ENCODE data around the gene HADHA.
"Not testable (repeated sequence)": the region's sequence is repeated elsewhere in the genome, so short reads cannot be mapped to it uniquely, and the experiment has no call there.

The HADHA gene

DNA sequence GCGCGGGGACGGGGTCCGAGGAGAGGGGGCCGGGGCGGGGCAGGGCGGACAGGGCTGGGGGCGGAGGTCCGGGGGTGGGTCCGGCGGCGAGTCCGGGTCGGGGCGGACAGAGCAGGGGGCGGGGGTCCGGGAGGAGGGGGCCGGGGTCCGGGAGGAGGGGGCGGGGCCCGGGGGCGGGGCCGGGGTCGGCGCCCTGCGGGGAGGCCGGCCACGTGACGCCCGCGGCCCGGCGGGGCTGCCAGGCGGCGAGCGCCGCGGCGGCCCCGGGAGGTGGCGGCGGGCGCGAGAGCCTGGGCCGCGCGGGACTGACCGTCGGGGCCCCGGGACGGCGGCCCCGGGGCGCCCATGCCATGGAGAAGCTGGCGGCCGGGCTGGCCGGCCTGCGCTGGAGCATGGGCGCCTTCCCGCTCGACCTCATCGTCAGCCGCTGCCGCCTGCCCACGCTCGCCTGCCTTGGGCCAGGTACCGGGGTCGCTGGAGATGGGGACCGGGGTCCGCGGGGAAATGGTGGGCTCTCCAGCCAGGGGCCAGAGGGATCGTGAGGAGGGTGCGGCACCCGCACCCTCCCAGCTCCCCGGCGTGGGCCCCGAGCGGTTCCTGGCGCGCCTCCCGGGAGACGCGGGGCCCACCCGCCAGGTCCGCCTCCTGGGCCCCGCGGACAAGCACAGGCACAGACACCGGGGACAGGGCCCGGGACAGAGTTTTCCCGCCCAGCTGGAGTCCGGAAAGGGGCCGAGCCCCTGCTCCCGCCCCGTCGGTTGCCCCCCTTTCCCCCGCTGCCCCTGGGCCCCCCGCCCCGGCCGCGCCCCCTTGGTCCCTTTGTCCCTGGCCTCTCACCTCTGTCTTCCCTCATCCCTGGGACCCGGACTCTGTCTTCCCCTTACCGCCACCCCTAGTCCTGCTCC lies 71.3 kb downstream of the HADHA start, which contains the start of gene GAREM2:
TSS of gene GAREM2 (plus strand) at position 218 of the 905 bp plus-strand sequence. CDS start at position 351, 133 bp downstream.
- no peak for DNase-seq

DNA sequence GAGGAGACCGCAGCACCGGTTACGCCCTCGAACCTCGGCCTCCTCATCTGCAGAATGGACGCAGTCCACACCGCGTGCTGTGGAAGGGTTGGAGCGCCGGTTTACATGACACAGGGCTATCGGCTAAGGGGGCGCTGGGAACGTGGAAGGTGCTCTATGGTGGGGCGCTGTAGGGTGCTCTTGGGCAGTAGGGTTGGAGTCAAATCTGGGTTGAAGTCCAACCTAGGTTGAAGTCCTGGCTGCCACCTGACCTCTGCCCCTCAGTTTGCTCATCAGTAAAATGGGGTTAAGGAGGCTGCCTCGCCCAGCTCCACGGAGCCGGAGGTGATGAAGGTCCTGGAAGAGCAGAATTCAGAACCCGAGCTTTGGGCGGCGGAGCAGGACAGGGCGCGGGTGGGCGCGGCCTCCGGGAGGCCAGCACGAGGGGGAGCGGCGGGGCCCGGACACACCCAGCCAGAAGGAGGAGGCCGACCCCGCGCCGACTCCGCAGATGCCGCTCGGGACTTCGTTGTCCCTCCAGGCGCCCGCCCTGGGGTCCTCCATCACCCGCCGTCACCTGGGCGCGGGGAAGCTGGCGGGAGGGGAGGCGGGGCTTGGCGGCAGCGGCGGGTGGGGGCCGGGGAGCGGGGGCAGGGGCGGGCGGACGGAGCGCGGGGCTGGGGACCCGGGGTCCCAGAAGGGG lies 72.1 kb downstream of the HADHA start:
- DNase-seq, result no peak

DNA sequence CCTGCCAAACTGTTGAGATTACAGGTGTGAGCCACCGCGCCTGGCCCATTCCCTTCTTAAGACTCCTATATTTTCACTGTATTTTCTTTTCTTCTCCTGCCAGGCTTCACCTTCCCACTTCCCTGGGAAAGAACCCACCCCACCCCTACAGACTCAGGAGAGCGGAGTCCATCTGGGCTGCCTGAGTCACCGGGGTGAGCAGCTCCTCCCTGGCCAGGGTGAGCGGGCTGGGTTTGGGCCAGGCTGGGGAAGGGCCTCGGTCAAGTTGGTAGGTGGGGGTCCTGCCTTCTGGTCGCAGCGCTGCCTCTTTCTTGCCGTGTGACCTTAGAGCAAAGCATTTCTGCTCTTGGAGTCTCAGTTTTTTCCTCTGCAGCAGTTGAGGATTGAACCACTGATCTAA lies 73.6 kb downstream of the HADHA start:
- DNase-seq, result no peak

DNA sequence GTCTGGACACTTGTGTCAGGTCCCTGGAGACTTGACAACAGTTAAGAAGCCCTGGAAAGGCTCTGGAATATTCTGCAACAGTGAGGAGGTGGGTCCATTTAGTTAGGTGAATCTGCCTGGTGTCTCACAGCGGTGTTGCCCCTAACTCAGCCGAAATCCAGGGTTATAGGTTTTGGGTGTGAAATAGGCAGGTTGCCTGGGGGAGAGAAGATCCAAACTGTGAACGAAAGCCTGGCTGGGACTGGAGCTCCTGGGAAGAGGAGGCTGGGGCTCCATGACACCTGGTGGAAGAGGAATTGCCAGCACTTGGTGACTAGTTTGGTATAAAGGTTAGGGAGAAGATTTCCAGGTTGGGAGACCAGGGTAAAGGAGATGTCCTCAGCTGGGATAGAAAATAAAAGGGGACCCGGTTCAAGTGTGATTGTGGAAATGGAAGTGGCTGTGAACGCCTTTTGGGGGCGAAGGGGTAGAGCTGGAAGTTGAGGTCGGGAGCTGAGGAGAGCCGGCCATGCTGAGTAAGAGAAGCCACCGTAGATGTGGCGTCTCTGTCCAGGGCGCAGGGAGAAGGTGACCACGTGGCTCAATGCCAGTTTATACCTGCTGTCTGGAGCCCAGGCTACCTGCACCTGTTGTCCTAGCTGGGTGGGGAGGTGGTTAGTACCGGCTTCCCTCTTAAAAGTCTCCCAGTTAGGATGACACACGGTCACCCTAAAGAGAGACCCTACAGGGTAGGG lies 74.6 kb downstream of the HADHA start:
- DNase-seq, result no peak

DNA sequence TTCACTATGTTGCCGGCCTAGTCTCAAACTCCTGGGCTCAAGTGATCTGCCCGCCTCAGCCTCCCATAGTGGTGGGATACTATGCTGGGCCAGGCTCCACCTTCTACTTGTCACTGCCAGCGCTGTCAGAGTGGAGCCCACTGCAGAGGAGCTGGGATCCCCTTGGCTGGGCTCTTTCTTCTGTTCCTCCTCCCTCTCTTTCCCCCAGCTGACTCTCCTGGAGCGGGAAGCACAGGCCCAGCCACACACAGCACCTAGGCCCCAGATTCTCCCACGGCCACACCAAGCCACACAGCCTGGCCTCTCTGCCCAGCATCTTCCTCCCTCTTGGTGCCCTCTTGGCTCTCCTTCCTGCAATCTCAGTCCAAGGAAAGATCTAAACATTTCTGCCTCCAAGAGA lies 75.2 kb downstream of the HADHA start:
- DNase-seq, result no peak

DNA sequence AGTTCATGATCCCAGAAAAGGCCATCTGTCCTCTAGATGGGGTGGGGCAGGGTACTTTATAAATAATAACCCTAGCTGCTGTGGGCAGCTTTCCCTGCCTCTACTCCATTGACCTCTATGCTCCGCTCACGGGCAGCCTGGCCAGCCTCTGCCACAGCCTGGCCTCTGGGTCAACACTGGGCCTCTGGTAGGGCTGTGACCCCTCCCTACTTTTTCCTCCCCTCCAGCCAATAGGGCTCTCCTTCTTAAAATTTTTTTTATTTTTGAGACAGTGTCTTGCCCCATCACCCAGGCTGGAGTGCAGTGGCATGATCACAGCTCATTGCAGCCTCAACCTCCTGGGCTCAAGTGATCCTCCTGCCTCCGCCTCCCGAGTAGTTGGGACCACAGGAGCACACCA lies 75.6 kb downstream of the HADHA start:
- DNase-seq, result no peak

DNA sequence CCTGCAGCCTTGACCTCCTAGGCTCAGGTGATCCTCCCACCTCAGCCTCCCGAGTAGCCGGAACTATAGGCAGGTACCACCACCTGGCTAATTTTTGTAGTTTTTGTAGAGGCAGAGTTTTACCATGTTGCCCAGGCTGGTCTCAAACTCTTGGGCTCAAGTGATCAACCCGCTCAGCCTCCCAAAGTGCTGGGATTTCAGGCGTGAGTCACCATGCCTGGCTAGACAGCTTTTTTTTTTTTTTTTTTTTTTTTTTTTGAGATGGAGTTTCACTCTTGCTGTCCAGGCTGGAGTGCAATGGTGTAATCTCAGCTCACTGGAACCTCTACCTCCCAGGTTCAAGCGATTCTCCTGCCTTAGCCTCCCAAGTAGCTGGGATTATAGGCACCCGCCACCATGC lies 77.9 kb downstream of the HADHA start:
- not testable (repeated sequence) for DNase-seq

DNA sequence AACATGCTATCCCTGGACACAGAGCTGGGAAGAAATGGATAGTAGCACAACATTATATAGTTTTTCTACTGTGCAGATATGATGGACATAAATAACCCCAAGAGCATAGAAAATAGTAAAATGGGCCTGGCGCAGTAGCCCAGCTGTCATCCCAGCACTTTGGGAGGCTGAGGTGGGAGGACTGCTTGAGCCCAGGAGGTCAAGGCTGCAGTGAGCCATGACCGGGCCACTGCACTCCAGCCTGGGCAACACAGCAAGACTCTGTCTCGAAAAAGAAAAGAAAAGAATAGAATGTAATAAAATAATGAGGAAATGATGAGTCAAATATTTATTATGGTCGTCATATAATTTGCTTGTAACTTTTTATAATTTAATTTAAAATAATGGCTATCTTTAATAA lies 79.0 kb downstream of the HADHA start:
- DNase-seq, result no peak

DNA sequence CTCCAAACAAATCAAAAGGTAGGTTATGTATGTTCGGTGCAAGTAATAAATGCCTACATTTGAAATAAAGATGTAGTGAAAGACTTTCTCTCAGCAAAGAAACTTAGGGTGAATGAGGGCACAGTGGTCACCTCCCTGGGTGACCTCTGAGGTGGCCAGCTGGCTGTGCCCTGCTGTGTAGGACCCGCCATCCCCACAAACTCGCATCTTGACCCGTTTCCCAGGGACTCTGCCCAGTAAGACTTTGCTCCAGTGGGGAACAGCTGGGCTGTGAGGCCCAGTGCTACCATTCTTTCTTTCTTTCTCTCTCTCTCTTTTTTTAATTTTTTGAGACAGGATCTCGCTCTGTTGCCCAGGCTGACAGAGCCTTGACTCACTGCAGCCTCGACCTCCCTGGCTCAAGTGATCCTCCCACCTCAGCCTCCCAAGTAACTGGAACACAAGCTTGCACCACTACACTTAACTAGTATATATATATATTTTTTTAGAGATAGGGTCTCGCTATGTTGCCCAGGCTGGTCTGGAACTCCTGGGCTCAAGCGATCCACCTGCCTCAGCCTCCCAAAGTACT lies 79.7 kb downstream of the HADHA start:
- DNase-seq, result no peak

DNA sequence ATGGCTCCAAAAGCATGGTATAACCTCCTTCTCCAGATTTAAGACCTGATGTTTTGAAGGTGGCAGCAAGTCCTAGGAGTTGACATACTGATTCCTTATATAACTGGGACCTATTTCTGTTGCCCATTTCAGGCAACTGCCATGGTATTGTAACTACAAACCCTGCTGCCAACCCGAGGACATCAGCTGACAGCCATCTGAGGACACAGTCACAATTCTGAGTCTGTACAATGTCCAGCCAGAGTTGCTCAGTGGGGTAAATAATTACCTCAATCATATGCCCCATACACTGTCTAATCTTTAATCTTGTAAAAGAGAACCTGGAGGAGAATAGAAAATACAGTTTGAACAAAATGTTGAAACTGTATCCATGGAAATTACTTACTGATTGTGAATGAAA lies 80.2 kb downstream of the HADHA start:
- no peak for DNase-seq

DNA sequence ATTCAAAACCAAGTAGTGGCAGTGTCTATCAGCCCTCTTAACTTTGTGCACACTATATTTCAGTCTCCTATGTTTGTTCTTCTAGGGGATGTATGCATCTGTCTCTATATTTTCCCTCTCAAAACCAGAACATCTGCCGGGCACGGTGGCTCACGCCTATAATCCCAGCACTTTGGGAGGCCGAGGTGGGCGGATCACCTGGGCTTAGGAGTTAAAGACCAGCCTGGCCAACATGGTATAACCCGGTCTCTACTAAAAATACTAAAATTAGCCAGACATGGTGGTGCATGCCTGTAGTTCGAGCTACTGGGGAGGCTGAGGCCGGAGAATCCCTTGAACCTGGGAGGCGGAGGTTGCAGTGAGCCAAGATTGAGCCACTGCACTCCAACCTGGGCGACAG lies 81.5 kb downstream of the HADHA start:
- no peak for DNase-seq

DNA sequence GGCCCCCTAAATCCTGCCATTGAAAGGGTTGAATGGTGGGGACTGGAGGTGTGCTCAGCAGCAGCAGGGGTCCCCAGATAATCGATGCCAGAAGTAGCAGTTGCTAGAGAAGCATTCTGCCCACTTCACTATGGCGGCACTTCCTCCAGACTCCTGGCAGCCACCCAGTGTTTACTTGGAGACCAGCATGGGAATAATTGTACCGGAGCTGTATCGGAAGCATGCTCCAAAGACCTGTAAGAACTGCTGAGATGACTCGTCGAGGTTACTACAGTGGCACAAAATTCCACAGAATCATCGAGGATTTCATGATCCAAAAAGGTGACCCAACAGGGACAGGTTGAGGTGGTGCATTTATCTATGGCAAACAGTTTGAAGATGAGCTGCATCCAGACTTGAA lies 82.5 kb downstream of the HADHA start:
- no peak for DNase-seq

DNA sequence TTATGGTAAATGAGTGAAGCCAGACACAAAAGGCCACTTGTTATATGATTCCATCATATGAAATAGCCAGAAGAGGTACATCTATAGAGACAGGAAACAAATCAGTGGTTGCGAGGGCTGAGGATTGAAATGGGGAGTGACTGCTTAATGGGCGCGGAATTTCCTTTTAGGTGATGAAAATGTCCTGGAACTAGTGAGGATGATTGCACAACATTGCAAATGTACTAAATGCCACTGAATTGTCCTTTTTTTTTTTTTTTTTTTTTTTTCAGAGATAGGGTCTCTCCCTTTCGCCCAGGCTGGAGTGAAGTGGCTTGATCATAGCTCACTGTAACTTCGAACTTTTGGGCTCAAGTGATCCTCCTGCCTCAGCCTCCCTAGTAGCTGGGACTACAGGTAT lies 86.9 kb downstream of the HADHA start:
- no peak for DNase-seq

DNA sequence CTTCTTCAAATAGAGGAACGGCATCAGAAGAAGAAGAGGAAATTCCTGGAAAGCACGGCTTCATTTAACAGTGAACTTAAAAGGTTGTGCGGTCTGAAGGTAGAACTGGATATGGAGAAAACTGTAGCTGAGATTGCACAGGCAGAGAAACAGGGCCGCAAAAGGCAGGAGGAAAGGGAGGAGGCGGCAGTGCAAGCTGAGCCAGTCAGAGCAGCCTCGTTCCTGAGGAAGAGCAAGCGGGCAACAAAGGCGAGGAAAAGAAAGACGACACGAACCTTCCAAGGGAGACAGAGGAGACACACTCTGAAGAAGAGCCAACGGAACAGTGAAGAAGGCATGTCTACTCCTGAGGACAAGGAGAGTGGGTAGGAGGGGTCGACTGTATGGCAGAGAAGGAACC lies 94.2 kb downstream of the HADHA start:
- no peak for DNase-seq

DNA sequence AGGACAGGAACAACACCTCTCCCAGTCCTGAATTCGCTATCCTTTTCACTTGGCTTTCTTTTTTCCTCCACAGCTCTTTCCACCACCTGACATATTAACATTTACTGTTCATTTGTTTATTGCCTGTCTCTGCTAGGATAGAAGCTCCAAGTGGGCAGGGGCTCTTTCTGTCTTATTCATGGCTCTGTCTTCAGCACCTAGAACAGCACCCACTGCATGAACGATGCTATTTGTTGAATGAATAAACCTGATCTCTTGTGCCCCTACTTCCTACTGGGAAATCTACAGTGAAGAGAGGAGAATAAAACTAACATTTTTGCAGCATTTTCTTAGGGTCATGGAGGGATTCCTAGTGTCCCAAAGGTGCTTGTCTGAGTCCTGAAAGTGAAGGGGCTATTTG lies 95.9 kb downstream of the HADHA start:
- no peak for DNase-seq

DNA sequence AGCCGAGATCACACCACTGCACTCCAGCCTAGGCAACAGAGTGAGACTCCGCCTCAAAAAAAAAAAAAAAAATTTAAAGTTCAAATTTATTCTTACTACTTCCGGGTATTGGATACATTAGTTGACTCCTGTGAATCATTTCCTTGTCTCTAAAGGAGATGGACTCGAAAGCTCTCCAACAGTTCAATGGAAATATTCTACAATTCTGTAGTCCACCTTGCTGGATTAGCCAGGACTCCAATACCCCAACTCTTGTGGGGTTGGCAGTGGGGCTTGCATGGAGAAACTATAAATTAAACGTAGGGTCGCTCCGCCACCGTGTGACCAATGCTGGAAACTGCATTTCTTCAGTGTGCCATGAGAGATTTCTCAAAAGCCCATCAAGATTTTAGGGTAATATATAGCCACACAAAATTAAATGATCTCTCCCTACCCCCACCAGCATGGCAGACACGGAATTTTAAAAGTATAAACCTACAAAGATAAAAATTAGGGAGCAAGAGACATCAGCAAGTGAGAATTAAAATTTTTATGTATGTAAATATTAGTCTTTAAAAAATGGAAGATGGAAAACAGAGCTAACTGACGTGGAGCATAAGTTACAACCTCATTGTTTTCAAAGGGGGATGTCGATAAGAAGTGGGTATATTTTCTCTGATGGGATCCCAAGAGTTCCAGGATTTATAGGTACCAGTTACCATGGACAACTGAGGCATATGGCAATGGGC lies 99.3 kb downstream of the HADHA start:
- peak; percentile 14 for DNase-seq

DNA sequence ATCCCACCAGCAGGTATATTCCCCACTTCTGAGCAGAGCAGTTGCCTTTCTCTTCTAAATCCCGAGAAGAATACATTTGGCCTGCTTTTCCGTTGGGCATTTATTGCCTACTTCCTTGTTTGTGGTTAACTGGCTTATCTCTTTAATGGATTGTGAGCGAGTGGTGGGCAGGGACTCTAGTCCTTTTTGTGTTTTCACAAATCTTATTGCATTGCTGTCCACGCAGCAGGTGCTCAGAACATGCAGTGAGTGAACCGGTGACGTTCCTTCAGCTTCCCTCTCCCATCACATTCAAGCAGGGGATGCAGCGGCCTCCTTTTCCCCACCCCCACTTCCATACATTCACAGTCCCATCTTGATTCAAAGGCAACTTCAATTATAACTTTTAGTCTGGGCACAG lies 100.4 kb downstream of the HADHA start:
- DNase-seq, result peak; percentile 54

DNA sequence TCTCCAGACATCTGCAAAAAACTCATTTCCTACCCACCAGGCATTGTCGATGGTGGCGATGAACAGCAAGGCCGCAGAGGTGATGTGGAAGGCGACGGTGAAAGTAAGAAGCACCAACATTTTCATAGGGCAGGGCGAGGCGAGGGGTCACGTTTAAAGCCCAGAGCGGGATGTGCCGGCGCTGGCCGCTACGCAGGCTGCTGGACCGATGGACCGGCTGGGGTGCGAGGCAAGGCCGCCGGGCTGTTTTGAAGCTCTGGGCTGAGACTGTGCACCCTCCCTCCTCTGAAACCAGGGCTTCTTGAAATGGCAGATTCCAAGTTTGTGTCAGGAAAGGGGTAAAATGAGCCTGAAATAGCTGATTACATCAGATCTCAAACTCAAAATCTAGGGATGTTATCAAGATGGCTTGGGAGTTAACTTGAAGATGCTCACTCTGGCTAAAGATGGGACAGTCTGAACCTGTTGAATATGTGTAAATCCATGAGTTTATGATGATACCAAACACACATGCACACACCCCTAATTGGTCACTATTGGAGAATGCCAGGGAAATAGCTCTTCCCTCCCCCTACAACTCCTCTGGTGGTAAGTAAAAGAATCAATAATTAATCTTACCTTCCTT lies 103.2 kb downstream of the HADHA start:
- no peak for DNase-seq
